GM12878 (cell line): ENCODE data around the gene CHPF2. TPM values are rescaled to one million over a fixed set of nuclear protein-coding genes. Genes with fewer than 3 reads are reported as not detected.

ENCODE experiments used
- ATAC-seq: fragments of 200-7000 bp; cut with Tn5 transposase; 3 replicates; pipeline ENCODE4 v1.9.1; 2020; ENCODE audit warnings: mild to moderate bottlenecking, moderate library complexity
- BruUV-seq: library from RNA; stranded (reverse); fragments of 400-500 nt; replicated peaks from 2 replicates; lab custom pipeline; 2021; lab: Mats Ljungman, UMichigan
- CTCF ChIA-PET: fragments of 300-600 bp; sonication (Branson Sonifier 250); formaldehyde crosslinking; extraction: SDS; loops from one replicate; lab custom pipeline; 2021; ENCODE audit warnings: inconsistent platforms; lab: Yijun Ruan, JAX
- POLR2A ChIA-PET: fragments of 350-600 bp; formaldehyde crosslinking; extraction: SDS; loops from one replicate; lab custom pipeline; 2021; ENCODE audit warnings: inconsistent platforms; lab: Charles Lee
- RAD21 ChIA-PET: fragments of 300-600 bp; sonication (Branson Sonifier 250); formaldehyde crosslinking; loops from one replicate; lab custom pipeline; 2023; ENCODE audit warnings: antibody characterized with exemption; ENCODE audit not compliant: unreplicated experiment; lab: Charles Lee
- SMC1A ChIA-PET: fragments of 300-600 bp; sonication (Branson Sonifier 250); formaldehyde crosslinking; loops from one replicate; lab custom pipeline; 2023; ENCODE audit not compliant: unreplicated experiment, uncharacterized antibody; lab: Charles Lee
- DNase-seq: peaks from one replicate; pipeline ENCODE4 v3.0.0-alpha.2; 2011; ENCODE audit warnings: low read depth, low spot score
- FAIRE-seq: peaks from 3 replicates; lab custom pipeline; 2011; peaks lifted over from hg19 to GRCh38; lab: Jason Lieb, UNC
- H2AFZ ChIP-seq: 2 replicates; pipeline ENCODE4 v1.6.0; 2011; ENCODE audit warnings: low read depth, low read length, control low read depth; ENCODE audit not compliant: control insufficient read depth
- H3K27ac ChIP-seq: 2 replicates; pipeline ENCODE4 v1.5.1; 2011; ENCODE audit warnings: control low read depth; ENCODE audit not compliant: control insufficient read depth, insufficient read depth
- H3K27me3 ChIP-seq, 2 experiments: replicated peaks in 1 of 2; 2 replicates each; pipeline versions ENCODE4 v1.6.0 to v1.6.1; 2011; ENCODE audit warnings: low read length in 1 of 2; ENCODE audit not compliant: control insufficient read depth in 2 of 2, insufficient read depth in 2 of 2
- H3K36me3 ChIP-seq, 2 experiments: 2 replicates each; pipeline ENCODE4 v1.5.1; 2011; ENCODE audit warnings: low read length in 1 of 2; ENCODE audit not compliant: control insufficient read depth in 2 of 2, insufficient read depth in 2 of 2
- H3K4me1 ChIP-seq: 2 replicates; pipeline ENCODE4 v1.6.1; 2011; ENCODE audit warnings: mild to moderate bottlenecking, low read length, moderate library complexity, mixed read lengths; ENCODE audit not compliant: control insufficient read depth, insufficient read depth
- H3K4me2 ChIP-seq: 2 replicates; pipeline ENCODE4 v1.6.0; 2011; ENCODE audit warnings: control low read depth; ENCODE audit not compliant: control insufficient read depth, insufficient read depth
- H3K4me3 ChIP-seq: fragments of 200-600 bp; sonication (generic); 2 replicates; pipeline ENCODE4 v1.5.1; 2016
- H3K79me2 ChIP-seq: 2 replicates; pipeline ENCODE4 v1.6.0; 2011; ENCODE audit warnings: low read length; ENCODE audit not compliant: control insufficient read depth, insufficient read depth
- H3K9ac ChIP-seq: 2 replicates; pipeline ENCODE4 v1.8.0; 2011; ENCODE audit warnings: low read length, control low read depth, mixed read lengths; ENCODE audit not compliant: control insufficient read depth, insufficient read depth
- H3K9me3 ChIP-seq: replicated peaks from 3 replicates; pipeline ENCODE4 v1.5.1; 2011; ENCODE audit warnings: mild to moderate bottlenecking, low read length; ENCODE audit not compliant: control insufficient read depth, insufficient read depth
- H4K20me1 ChIP-seq: 2 replicates; pipeline ENCODE4 v1.6.0; 2011; ENCODE audit not compliant: control insufficient read depth, insufficient read depth
- ASH2L ChIP-seq: fragments of 300-600, 200-600 bp; sonication (generic); IDR thresholded peaks from 2 replicates; pipeline ENCODE4 v1.6.1; 2017; ENCODE audit warnings: low read depth, mild to moderate bottlenecking, borderline replicate concordance
- ELK1 ChIP-seq: IDR thresholded peaks from 2 replicates; pipeline ENCODE4 v1.6.1; 2012; ENCODE audit warnings: low read depth, low read length, improper control_type of control experiment
- HCFC1 ChIP-seq: fragments of 150-350 bp; IDR thresholded peaks from 2 replicates; pipeline ENCODE4 v1.6.1; 2014; ENCODE audit warnings: low read length
- SKIL ChIP-seq: fragments of 450-650 bp; IDR thresholded peaks from 2 replicates; pipeline ENCODE4 v1.6.1; 2017; ENCODE audit warnings: mild to moderate bottlenecking, low read depth, inconsistent platforms; ENCODE audit not compliant: poor library complexity, severe bottlenecking
- TCF7 ChIP-seq: IDR thresholded peaks from 2 replicates; pipeline ENCODE4 v1.6.1; 2014; ENCODE audit warnings: antibody characterized with exemption, borderline replicate concordance
- ZSCAN29 ChIP-seq: fragments of 450-650 bp; IDR thresholded peaks from 2 replicates; pipeline ENCODE4 v1.6.1; 2017; ENCODE audit warnings: mild to moderate bottlenecking, moderate library complexity
- WGBS: methylation state at CpG from one replicate; pipeline ENCODE4 v1.1.6; 2016; ENCODE audit warnings: low lambda C conversion rate; ENCODE audit not compliant: insufficient replicate concordance, insufficient coverage; ENCODE audit errors: missing lambda C conversion rate; 5-methylcytosine and 5-hydroxymethylcytosine counted together
- in situ Hi-C: fragments of 300-500 bp; cut with MboI; formaldehyde crosslinking; loops from 9 replicates; pipeline ENCODE4 v1.14.3; 2018; ENCODE audit warnings: mixed read lengths
- intact Hi-C: fragments of 100-400 bp; cut with micrococcal nuclease; formaldehyde crosslinking; loops from one replicate; pipeline ENCODE4 v1.14.2; 2022; ENCODE audit not compliant: unreplicated experiment
- polyA plus RNA-seq, 11 experiments: library from polyadenylated mRNA; depleted of rRNA in 4 of 11; unstranded in 6 of 11; stranded (reverse) in 5 of 11; fragments of >200 nt; fragmentation: Nextera tagmentation in 4 of 11; fragmentation: Illumina TruSeq in 1 of 11; extraction: Ambion mirVana in 4 of 11; extraction: Trizol in 1 of 11; gene quantifications; 1 replicate in 1 of 11; 2 replicates in 10 of 11; pipeline versions ENCODE4 v1.2.1 to v1.2.3, GENCODE V29; 2011 to 2016; ENCODE audit warnings: inconsistent platforms in 2 of 11, missing spikeins in 2 of 11, low read depth in 1 of 11
- total RNA-seq, 4 experiments: library from RNA; depleted of rRNA in 3 of 4; stranded (reverse); fragments of >200 nt in 3 of 4; fragmentation: Illumina TruSeq in 1 of 4; extraction: Trizol in 1 of 4; gene quantifications; 2 replicates each; pipeline versions ENCODE4 v1.2.1 to v1.2.3, GENCODE V29; 2013 to 2021

The CHPF2 gene
- total and polyA plus RNA-seq, 10 of the 15 experiments (the other 5 are each of a cell fraction or from before 2014, with no cell fraction given): 0.23 to 33.1 (median 11.5) TPM

- SMC1A ChIA-PET: no interaction called here
- FAIRE-seq (no peak), DNase-seq (no peak), ATAC-seq (no peak)
- H3K27ac ChIP-seq: no peak overlapping the region
- no peaks in the 10 kb centered on the region for H3K79me2 ChIP-seq
- no peak overlapping the region for H3K9ac ChIP-seq
- no peak overlapping the region for H3K4me2 ChIP-seq
- no peak overlapping the region for H3K4me3 ChIP-seq
- 38% methylated on average over 8 of the region's 10 CpGs for WGBS
- H3K36me3 ChIP-seq: no peaks in the 10 kb centered on the region
- H2AFZ ChIP-seq: no peak overlapping the region
- no TSS peak for BruUV-seq
- intact Hi-C loops: no loop called here
- peaks cover 4% of the 10 kb centered on the region; the same call in 1 of the 2 replicates for H4K20me1 ChIP-seq
- POLR2A ChIA-PET: no interaction called here
- TF ChIP-seq ZSCAN29 (no peak), TCF7 (no peak), ASH2L (no peak), HCFC1 (no peak), ELK1 (no peak), SKIL (no peak)
- H3K9me3 ChIP-seq: no peaks in the 10 kb centered on the region
- CTCF ChIA-PET: no interaction called here
- in situ Hi-C loops: no loop called here
- RAD21 ChIA-PET: no interaction called here
- peaks cover 0 to 4% of the 10 kb centered on the region in 2 experiments; a peak in 3 of 4 replicates for H3K27me3 ChIP-seq
- H3K4me1 ChIP-seq: no peaks in the 10 kb centered on the region
Measured at GRCh38 chr7:151275813-151276577, 43.7 kb downstream of the CHPF2 start.
